ENCODE results near the gene PRKN.

GRCh38 chr6:161333410-161333809 lies 1394.2 kb downstream of the PRKN start:
- TF ChIP-seq EZH2phosphoT487 (IDR thresholded peaks at IDR 0.05; ENCODE audit: insufficient read depth, low read depth), result no peak
- TF ChIP-seq EZH2 (IDR thresholded peaks at IDR 0.05; ENCODE audit: insufficient read depth, poor library complexity, severe bottlenecking), result no peak
